Loucy (cell line): ENCODE data around the gene F7.

Experiments
- H2AFZ ChIP-seq: fragments of 200-600 bp; sonication (generic); 2 replicates; pipeline ENCODE4 v1.6.0; 2016; ENCODE audit warnings: antibody characterized with exemption, mild to moderate bottlenecking, low read length, moderate library complexity
- H3F3A ChIP-seq: fragments of 200-600 bp; 2 replicates; pipeline ENCODE4 v1.6.0; 2016; ENCODE audit warnings: antibody characterized with exemption, low read depth, mild to moderate bottlenecking
- H3K27me3 ChIP-seq: fragments of 200-600 bp; sonication (generic); 2 replicates; pipeline ENCODE4 v1.6.1; 2014; ENCODE audit warnings: low read length, mild to moderate bottlenecking; ENCODE audit not compliant: insufficient read depth, poor library complexity, severe bottlenecking
- H3K36me3 ChIP-seq: fragments of 200-600 bp; sonication (generic); 2 replicates; pipeline ENCODE4 v1.6.1; 2016; ENCODE audit warnings: low read length; ENCODE audit not compliant: insufficient read depth
- H3K4me1 ChIP-seq: fragments of 200-600 bp; sonication (generic); 2 replicates; pipeline ENCODE4 v1.5.1; 2014; ENCODE audit warnings: low read length, mild to moderate bottlenecking; ENCODE audit not compliant: insufficient read depth, poor library complexity, severe bottlenecking
- H3K4me2 ChIP-seq: fragments of 200-600 bp; sonication (generic); 2 replicates; pipeline ENCODE4 v1.6.0; 2014; ENCODE audit warnings: antibody characterized with exemption, low read length, low read depth, mild to moderate bottlenecking; ENCODE audit not compliant: poor library complexity, severe bottlenecking
- H3K4me3 ChIP-seq: fragments of 200-600 bp; sonication (generic); 2 replicates; pipeline ENCODE4 v1.5.1; 2014; ENCODE audit warnings: low read length, mild to moderate bottlenecking, mixed read lengths; ENCODE audit not compliant: poor library complexity, severe bottlenecking
- H3K79me2 ChIP-seq: fragments of 200-600 bp; sonication (generic); 2 replicates; pipeline ENCODE4 v1.6.1; 2014; ENCODE audit warnings: low read length; ENCODE audit not compliant: insufficient read depth
- H3K9ac ChIP-seq: fragments of 200-600 bp; sonication (generic); 2 replicates; pipeline ENCODE4 v1.6.0; 2014; ENCODE audit warnings: mild to moderate bottlenecking, low read depth, low read length, moderate library complexity; ENCODE audit not compliant: poor library complexity, severe bottlenecking
- H3K9me2 ChIP-seq: fragments of 200-600 bp; sonication (generic); replicated peaks from 2 replicates; pipeline ENCODE4 v1.6.1; 2016; ENCODE audit warnings: low read depth, low read length, mixed read lengths
- H3K9me3 ChIP-seq: fragments of 200-600 bp; sonication (generic); 2 replicates; pipeline ENCODE4 v1.6.1; 2014; ENCODE audit warnings: mild to moderate bottlenecking, antibody characterized with exemption, low read length, low read depth; ENCODE audit not compliant: insufficient read depth
- H4K20me1 ChIP-seq: fragments of 200-600 bp; sonication (generic); 2 replicates; pipeline ENCODE4 v1.6.0; 2014; ENCODE audit warnings: antibody characterized with exemption, low read length, mild to moderate bottlenecking; ENCODE audit not compliant: insufficient read depth, poor library complexity, severe bottlenecking
- EZH2phosphoT487 ChIP-seq: fragments of 200-600 bp; IDR thresholded peaks from 2 replicates; pipeline ENCODE4 v1.6.1; 2018; ENCODE audit warnings: antibody characterized with exemption, mild to moderate bottlenecking, moderate library complexity, borderline replicate concordance
- TF ChIP-seq, protein P1 (sequence below): fragments of 200-600 bp; sonication (generic); conservative IDR thresholded peaks from 2 replicates; pipeline ENCODE4 v1.5.1; 2014; ENCODE audit warnings: mild to moderate bottlenecking, antibody characterized with exemption, low read length

F7 gene

DNA sequence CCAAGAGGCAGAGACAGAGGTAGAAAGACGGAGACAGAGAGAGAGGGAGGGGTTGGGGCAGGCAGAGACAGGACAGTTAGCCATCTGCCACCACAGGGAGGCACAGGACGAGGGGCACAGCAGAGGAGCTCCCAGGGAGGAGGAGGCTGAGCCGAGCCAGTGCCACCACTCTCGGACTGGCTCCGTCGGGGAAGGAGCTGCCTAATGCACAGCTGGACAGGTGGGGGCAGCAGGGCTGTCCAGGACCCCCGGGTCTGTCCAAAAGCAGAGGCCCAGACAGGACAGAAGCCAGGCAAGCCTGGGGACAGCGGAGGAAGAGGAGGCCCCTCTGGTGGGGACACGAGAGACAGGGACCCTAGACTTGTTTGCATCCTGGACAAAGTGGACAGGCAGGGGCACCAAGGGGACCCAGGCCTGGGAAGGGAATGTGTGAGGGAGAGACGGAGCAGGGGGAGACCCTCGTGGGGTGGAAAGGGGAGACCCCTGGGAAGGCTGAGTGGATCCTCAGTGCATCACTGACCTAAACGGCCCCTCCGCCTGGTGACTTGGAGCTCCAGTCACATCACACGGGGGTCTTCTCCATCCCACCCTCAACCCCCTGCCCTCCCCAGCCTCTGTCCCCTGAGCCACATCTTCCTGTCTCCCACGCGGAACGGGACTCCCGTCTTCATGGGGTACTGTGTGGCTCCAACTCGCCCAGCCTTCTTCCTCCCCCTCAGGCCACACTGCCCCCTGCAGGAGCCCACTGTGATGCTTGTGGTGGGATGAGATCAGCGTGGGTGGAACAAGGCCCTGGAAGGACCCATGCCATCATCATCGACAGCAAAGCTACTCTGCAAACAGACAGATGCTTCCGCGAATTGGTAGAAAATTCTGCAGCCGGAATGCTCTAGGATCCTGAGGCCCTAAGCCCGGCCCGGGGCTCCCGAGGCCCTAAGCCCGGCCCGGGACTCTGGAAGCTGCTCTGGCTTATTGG lies 17.9 kb downstream of the F7 start:
- H3K9ac ChIP-seq: no peak overlapping the region
- H3K36me3 ChIP-seq: no peaks in the 10 kb centered on the region
- H3K27me3 ChIP-seq: no peaks in the 10 kb centered on the region
- H3K4me1 ChIP-seq: no peaks in the 10 kb centered on the region
- H3K79me2 ChIP-seq: no peaks in the 10 kb centered on the region
- no peak overlapping the region for H3K4me3 ChIP-seq
- H3K9me3 ChIP-seq: no peaks in the 10 kb centered on the region
- TF ChIP-seq EZH2phosphoT487: no peak
- TF ChIP-seq, protein P1, sequence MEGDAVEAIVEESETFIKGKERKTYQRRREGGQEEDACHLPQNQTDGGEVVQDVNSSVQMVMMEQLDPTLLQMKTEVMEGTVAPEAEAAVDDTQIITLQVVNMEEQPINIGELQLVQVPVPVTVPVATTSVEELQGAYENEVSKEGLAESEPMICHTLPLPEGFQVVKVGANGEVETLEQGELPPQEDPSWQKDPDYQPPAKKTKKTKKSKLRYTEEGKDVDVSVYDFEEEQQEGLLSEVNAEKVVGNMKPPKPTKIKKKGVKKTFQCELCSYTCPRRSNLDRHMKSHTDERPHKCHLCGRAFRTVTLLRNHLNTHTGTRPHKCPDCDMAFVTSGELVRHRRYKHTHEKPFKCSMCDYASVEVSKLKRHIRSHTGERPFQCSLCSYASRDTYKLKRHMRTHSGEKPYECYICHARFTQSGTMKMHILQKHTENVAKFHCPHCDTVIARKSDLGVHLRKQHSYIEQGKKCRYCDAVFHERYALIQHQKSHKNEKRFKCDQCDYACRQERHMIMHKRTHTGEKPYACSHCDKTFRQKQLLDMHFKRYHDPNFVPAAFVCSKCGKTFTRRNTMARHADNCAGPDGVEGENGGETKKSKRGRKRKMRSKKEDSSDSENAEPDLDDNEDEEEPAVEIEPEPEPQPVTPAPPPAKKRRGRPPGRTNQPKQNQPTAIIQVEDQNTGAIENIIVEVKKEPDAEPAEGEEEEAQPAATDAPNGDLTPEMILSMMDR: peak; percentile 47
- H4K20me1 ChIP-seq: no peaks in the 10 kb centered on the region
- no peaks in the 10 kb centered on the region for H3F3A ChIP-seq
- no peak overlapping the region for H2AFZ ChIP-seq
- no peaks in the 10 kb centered on the region for H3K9me2 ChIP-seq
- no peak overlapping the region for H3K4me2 ChIP-seq

DNA sequence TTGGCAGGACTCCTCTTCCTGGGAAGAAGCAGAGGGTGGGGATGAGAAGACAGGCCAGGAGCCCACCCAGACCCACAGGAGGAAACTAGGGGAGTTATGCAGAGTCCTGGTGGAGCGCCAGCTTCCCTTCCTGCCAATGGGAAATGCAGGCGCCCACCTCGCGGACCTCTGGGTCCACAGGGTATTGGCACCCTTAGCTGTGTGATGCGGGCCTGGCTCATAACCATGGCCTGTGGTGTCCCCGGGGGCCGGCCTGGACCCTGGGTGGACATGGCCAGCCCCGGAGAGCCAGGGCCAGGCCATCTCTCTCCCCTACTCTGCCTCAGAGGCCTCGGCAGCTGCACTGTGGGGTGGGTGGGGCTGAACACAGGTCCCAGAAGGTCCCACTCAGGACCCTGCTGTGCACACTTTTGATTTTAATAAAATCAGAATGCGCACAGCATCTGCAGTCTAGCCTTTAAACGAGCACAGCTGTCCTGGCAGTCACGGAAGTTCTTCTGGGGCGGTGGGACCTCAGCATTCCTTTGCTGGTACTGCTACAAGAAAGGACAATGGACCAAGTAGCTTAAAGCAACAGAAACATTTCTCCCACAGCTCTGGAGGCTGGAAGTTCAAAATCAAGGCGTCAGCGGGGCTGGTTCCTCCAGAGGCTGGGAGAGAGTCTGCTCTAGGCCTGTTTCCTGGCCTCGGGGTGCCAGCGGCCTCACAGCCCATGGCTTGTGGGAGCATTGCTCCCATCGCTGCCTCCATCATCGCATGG lies 18.8 kb downstream of the F7 start:
- TF ChIP-seq, protein P1: no peak
- TF ChIP-seq EZH2phosphoT487: no peak
- Histone ChIP-seq H2AFZ (no peak overlapping the region), H3K4me1 (no peaks in the 10 kb centered on the region), H4K20me1 (no peaks in the 10 kb centered on the region), H3K9me3 (no peaks in the 10 kb centered on the region), H3K9ac (no peak overlapping the region), H3K27me3 (no peaks in the 10 kb centered on the region), H3K79me2 (no peaks in the 10 kb centered on the region), H3K4me2 (no peak overlapping the region), H3K9me2 (no peaks in the 10 kb centered on the region), H3K4me3 (no peak overlapping the region), H3F3A (no peaks in the 10 kb centered on the region), H3K36me3 (no peaks in the 10 kb centered on the region)

DNA sequence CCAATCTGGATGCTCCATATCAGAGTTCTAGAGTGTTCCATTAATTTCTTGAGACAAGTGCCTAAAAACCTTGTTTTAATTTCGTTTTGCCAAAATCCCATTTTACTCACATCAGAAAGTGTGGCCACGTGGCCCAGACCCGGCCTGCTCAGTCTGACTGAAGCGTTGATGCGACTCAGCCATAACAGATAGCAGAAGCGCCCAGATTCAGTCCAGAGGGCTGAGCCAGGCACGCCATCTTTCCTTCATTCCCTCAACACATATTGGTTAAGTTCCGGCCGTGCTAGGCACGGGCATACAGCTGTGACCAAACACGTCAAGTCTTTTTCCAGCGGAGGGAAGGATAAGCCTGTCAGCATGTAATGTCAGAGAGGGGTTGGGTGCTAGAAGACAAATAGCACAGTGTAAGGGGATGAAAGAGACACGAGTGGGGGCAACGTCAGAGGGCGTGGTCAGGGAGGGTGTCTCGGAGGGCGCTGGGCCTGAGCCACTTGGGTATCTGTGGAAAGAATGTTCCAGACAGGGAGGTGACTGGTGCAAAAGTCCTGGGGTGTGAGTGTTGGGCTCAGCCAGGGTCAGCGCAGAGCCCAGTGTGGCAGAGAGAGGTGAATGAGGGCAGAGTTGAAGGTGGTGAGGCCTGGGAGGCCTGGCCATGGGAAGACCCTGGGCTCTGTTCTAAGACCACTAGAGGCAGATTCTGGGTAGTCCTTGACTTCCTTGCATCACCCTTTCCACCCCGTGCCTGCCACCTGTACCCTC lies 20.1 kb downstream of the F7 start:
- Histone ChIP-seq H3K27me3 (no peaks in the 10 kb centered on the region), H3K9ac (no peak overlapping the region), H3K79me2 (no peaks in the 10 kb centered on the region), H3K4me3 (no peak overlapping the region), H3K9me2 (no peaks in the 10 kb centered on the region), H3K4me1 (no peaks in the 10 kb centered on the region), H3K9me3 (no peaks in the 10 kb centered on the region), H3K4me2 (no peak overlapping the region), H4K20me1 (no peaks in the 10 kb centered on the region), H2AFZ (no peak overlapping the region), H3K36me3 (no peaks in the 10 kb centered on the region), H3F3A (no peaks in the 10 kb centered on the region)
- TF ChIP-seq, protein P1: no peak
- TF ChIP-seq EZH2phosphoT487: no peak
